Heart right ventricle (tissue), 16 donors: Measurements from ENCODE around the gene RHEX. TPM values are rescaled to one million over a fixed set of nuclear protein-coding genes. Genes with fewer than 3 reads are reported as not detected.
A peak's percentile ranks its signal among the peaks of the same experiment; 100 is the strongest.

Source experiments
- ATAC-seq, 8 donors: fragments of 200-7000 bp; cut with Tn5 transposase; one replicate each; pipeline ENCODE4 v1.9.1; 2020; ENCODE audit warnings: mild to moderate bottlenecking in 8 of 8, moderate library complexity in 8 of 8, moderate number of reproducible peaks in 1 of 8
- DNase-seq, 2 donors: peaks; one replicate each; pipeline ENCODE4 v3.0.0-alpha.2; 2020
- H3K27ac ChIP-seq, 10 donors: fragments of 200-600 bp; sonication (generic) in 2 of 10; one replicate each; pipeline versions ENCODE4 v1.5.0 to v1.8.0; 2020 to 2022; ENCODE audit warnings: mild to moderate bottlenecking in 3 of 10
- H3K27me3 ChIP-seq, 7 donors: fragments of 200-600 bp; one replicate each; pipeline ENCODE4 v1.8.0; 2021 to 2022; ENCODE audit warnings: mild to moderate bottlenecking in 2 of 7
- H3K36me3 ChIP-seq, 9 donors: fragments of 200-600 bp; sonication (generic) in 1 of 9; one replicate each; pipeline versions ENCODE4 v1.5.0 to v1.8.0; 2020 to 2022; ENCODE audit warnings: mild to moderate bottlenecking in 2 of 9
- H3K4me1 ChIP-seq, 9 donors: fragments of 200-600 bp; sonication (generic) in 1 of 9; one replicate each; pipeline versions ENCODE4 v1.5.0 to v1.8.0; 2020 to 2022; ENCODE audit warnings: mild to moderate bottlenecking in 4 of 9
- H3K4me3 ChIP-seq, 10 donors: fragments of 200-600 bp; sonication (generic) in 2 of 10; one replicate each; pipeline versions ENCODE4 v1.5.0 to v1.8.0; 2020 to 2022; ENCODE audit warnings: mild to moderate bottlenecking in 7 of 10, moderate library complexity in 2 of 10
- H3K9me3 ChIP-seq, 11 donors: fragments of 200-600 bp in 10 of 11; sonication (generic) in 2 of 11; one replicate each; pipeline versions ENCODE4 v1.5.0 to v1.8.0; 2013 to 2022; ENCODE audit warnings: mild to moderate bottlenecking in 2 of 11, control low read depth in 1 of 11, moderate library complexity in 1 of 11
- WGBS, 2 donors: extraction: QIAGEN DNeasy Blood & Tissue Kit; methylation state at CpG; one replicate each; pipeline ENCODE4 v1.1.7; 2013; ENCODE audit warnings: inconsistent platforms in 1 of 2; 5-methylcytosine and 5-hydroxymethylcytosine counted together
- intact Hi-C, 10 donors: fragments of 100-400 bp; cut with DNase I; formaldehyde crosslinking; loops; one replicate each; pipeline versions ENCODE4 v1.11.1 to v1.14.2; 2022
- polyA plus RNA-seq, 2 donors: library from polyadenylated mRNA; stranded (reverse); fragments of 200-250 nt; gene quantifications; one replicate each; pipeline ENCODE4 v1.2.3, GENCODE V29; 2013
- total RNA-seq, 10 donors: library from RNA; stranded (reverse); fragmentation: NEBNext Ultra II Directional in 3 of 10; extraction: Animal tissue kit (Norgen Biotek cat#: 25700) in 3 of 10; gene quantifications; one replicate each; pipeline versions ENCODE4 v1.2.1 to v1.2.4, GENCODE V29; 2021 to 2023
- TF ChIP-seq, protein P1 (sequence below), 9 donors: fragments of 200-600 bp; sonication (generic) in 2 of 9; IDR thresholded peaks; one replicate each; pipeline versions ENCODE4 v1.5.0 to v1.8.0; 2021 to 2022; ENCODE audit warnings: antibody characterized with exemption in 9 of 9, mild to moderate bottlenecking in 5 of 9, moderate library complexity in 1 of 9
- donor health status: Arrhythmogenic right ventricular cardiomyopathy.
- donor health status: ischemic (EF 13 %, LVEDD 7.1; RV severe dilation, severe dysfunction).
- donor health status: healthy with polysubstance abuse.
- donor health status: DM: no; HTN: yes; CAD: no.
- donor health status: DM: no; HTN: no; CAD: no.
- donor health status: ischemic (EF 25% LVEDD 6.9; RV normal size, moderate dysfunction).
- donor health status: ischemic (EF 25% LVEDD 5.7; RV mildly dilated, moderate dysfunction).
- donor health status: healthy.
- donor health status: DM: yes; HTN: yes; CAD: no.
- donor health status: Ischemic cardiomyopathy.
- donor health status: ischemic (EF 35%, LVEDD 5.7; RV mildly dilated, moderate dysfunction).
- donor health status: nonischemic (EF 11% LVEDD 7.7; RV severe dilation, severe dysfunction).
- donor health status: DM: yes; HTN: yes; CAD: no.
- donor health status: PGD.
- donor health status: ischemic (EF 29% LVEDD 5.4; RV normal size, mild dysfunction).
- donor health status: nonischemic (EF 23%, LVEDD 6.1; RV moderate dilation, normal function).

Gene RHEX
- total and polyA plus RNA-seq, 12 donors = 0.22 to 1.2 TPM; not detected in 10

GRCh38 chr1:206116191-206116872, 63.4 kb downstream of the RHEX start:
- WGBS, 2 donors = 94 to 95% methylated on average over 25 of the region's 25 CpGs
- Histone ChIP-seq H3K4me3 (no peak overlapping the region), H3K27me3 (peaks cover 0 to 36% (median 0%) of the 10 kb centered on the region in 7 donors), H3K4me1 (peaks cover 0 to 21% (median 12%) of the 10 kb centered on the region in 9 donors), H3K27ac (no peak overlapping the region), H3K9me3 (peaks cover 0 to 12% (median 8%) of the 10 kb centered on the region in 11 donors), H3K36me3 (no peaks in the 10 kb centered on the region)
- peak in 1 of 8 donors; percentile 8 for ATAC-seq
- intact Hi-C loops = no loop called here
- no peak for DNase-seq
- TF ChIP-seq, protein P1, sequence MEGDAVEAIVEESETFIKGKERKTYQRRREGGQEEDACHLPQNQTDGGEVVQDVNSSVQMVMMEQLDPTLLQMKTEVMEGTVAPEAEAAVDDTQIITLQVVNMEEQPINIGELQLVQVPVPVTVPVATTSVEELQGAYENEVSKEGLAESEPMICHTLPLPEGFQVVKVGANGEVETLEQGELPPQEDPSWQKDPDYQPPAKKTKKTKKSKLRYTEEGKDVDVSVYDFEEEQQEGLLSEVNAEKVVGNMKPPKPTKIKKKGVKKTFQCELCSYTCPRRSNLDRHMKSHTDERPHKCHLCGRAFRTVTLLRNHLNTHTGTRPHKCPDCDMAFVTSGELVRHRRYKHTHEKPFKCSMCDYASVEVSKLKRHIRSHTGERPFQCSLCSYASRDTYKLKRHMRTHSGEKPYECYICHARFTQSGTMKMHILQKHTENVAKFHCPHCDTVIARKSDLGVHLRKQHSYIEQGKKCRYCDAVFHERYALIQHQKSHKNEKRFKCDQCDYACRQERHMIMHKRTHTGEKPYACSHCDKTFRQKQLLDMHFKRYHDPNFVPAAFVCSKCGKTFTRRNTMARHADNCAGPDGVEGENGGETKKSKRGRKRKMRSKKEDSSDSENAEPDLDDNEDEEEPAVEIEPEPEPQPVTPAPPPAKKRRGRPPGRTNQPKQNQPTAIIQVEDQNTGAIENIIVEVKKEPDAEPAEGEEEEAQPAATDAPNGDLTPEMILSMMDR (IDR thresholded peaks at IDR 0.05) = no peak

GRCh38 chr1:206116873-206117150, 63.8 kb downstream of the RHEX start:
- no peaks in the 10 kb centered on the region for H3K36me3 ChIP-seq
- intact Hi-C loops = no loop called here
- ATAC-seq (peak in 2 of 8 donors; percentile 6 to 9), DNase-seq (no peak)
- 20 to 29% methylated on average over 5 of the region's 5 CpGs for WGBS, 2 donors
- H3K4me1 ChIP-seq = peaks cover 0 to 21% (median 12%) of the 10 kb centered on the region in 9 donors
- peaks cover 0 to 17% (median 12%) of the 10 kb centered on the region in 11 donors for H3K9me3 ChIP-seq
- peak overlapping the region in 2 of 10 donors; percentile 3 to 20 for H3K27ac ChIP-seq
- TF ChIP-seq, protein P1 (IDR thresholded peaks at IDR 0.05) = no peak
- peaks cover 0 to 36% (median 0%) of the 10 kb centered on the region in 7 donors for H3K27me3 ChIP-seq
- peak overlapping the region; percentile 27 to 60 (median 52) for H3K4me3 ChIP-seq

GRCh38 chr1:206117151-206117948, 64.4 kb downstream of the RHEX start, which contains the start of gene AVPR1B:
TSS of gene AVPR1B (minus strand) at chr1:206117388. CDS start at chr1:206116890, 498 bp downstream.
- Histone ChIP-seq H3K4me3 (peak within 1 kb of the TSS; percentile 27 to 60 (median 52)), H3K27ac (peak within 1 kb of the TSS in 2 of 10 donors; percentile 3 to 20), H3K9me3 (peaks cover 0 to 20% (median 12%) of the 10 kb centered on the region in 11 donors), H3K4me1 (peaks cover 0 to 21% (median 12%) of the 10 kb centered on the region in 9 donors), H3K27me3 (peaks cover 0 to 36% (median 0%) of the 10 kb centered on the region in 7 donors), H3K36me3 (no peaks in the 10 kb centered on the region)
- WGBS, 2 donors = 1 to 2% methylated on average over 55 of the region's 55 CpGs
- peak; percentile 79 to 89 (median 86) for ATAC-seq
- peak; percentile 36 to 47 for DNase-seq
- TF ChIP-seq, protein P1 (IDR thresholded peaks at IDR 0.05) = peak in 2 of 9 donors; percentile 26 to 34
- intact Hi-C loops = no loop called here

- Histone ChIP-seq H3K36me3 (no peaks in the 10 kb centered on the region), H3K4me3 (no peak overlapping the region), H3K9me3 (peaks cover 0 to 27% (median 12%) of the 10 kb centered on the region in 11 donors), H3K27ac (no peak overlapping the region), H3K27me3 (peaks cover 0 to 36% (median 0%) of the 10 kb centered on the region in 7 donors), H3K4me1 (peaks cover 0 to 14% (median 12%) of the 10 kb centered on the region in 9 donors)
- no peak for DNase-seq
- intact Hi-C loops = no loop called here
- no peak for ATAC-seq
- TF ChIP-seq, protein P1 (IDR thresholded peaks at IDR 0.05) = no peak
Observed at GRCh38 chr1:206120406-206120805, 67.4 kb downstream of the RHEX start.
